ENCODE results near the gene GRIN3B.

GRIN3B gene

GRCh38 chr19:1015061-1015781 is 15.0 kb downstream of the GRIN3B start:
- H3K27ac ChIP-seq (replicated peaks) = no peak overlapping the region
- no peak for DNase-seq (ENCODE audit: low read depth in 1 of 2, low spot score in 1 of 2)
- TF ChIP-seq CTCF (IDR thresholded peaks at IDR 0.05; ENCODE audit: insufficient read depth, low read length) (no peak), SPI1 (IDR thresholded peaks at IDR 0.05; ENCODE audit: borderline replicate concordance, low read depth) (no peak), REST (IDR thresholded peaks at IDR 0.05; ENCODE audit: insufficient replicate concordance, low read depth) (no peak), POLR2AphosphoS5 (IDR thresholded peaks at IDR 0.05; ENCODE audit: low read depth) (no peak), GABPA (IDR thresholded peaks at IDR 0.05; ENCODE audit: low read depth) (no peak)
- no peaks in the 10 kb centered on the region for H3K27me3 ChIP-seq (ENCODE audit: insufficient read depth, poor library complexity, severe bottlenecking)
- H3K4me3 ChIP-seq (replicated peaks; ENCODE audit: insufficient read depth, low read length) = no peak overlapping the region

GRCh38 chr19:1015782-1016646 is 15.8 kb downstream of the GRIN3B start:
- Histone ChIP-seq H3K4me3 (replicated peaks; ENCODE audit: insufficient read depth, low read length) (no peak overlapping the region), H3K27me3 (ENCODE audit: insufficient read depth, poor library complexity, severe bottlenecking) (no peaks in the 10 kb centered on the region), H3K27ac (replicated peaks) (no peak overlapping the region)
- DNase-seq (ENCODE audit: low read depth in 1 of 2, low spot score in 1 of 2) = no peak
- TF ChIP-seq REST (IDR thresholded peaks at IDR 0.05; ENCODE audit: insufficient replicate concordance, low read depth) (no peak), SPI1 (IDR thresholded peaks at IDR 0.05; ENCODE audit: borderline replicate concordance, low read depth) (no peak), CTCF (IDR thresholded peaks at IDR 0.05; ENCODE audit: insufficient read depth, low read length) (no peak), POLR2AphosphoS5 (IDR thresholded peaks at IDR 0.05; ENCODE audit: low read depth) (0 out of 2 replicates have a peak, but pooled peaks have one; percentile 15)

- H3K27ac ChIP-seq (replicated peaks) = no peak overlapping the region
- DNase-seq (ENCODE audit: low read depth in 1 of 2, low spot score in 1 of 2) = no peak
These were observed 16.5 kb downstream of the GRIN3B start for GRCh38 chr19:1016647-1017114.

More at GRCh38 chr19:1016647-1017114, 16.5 kb downstream of the GRIN3B start:
- Histone ChIP-seq H3K4me3 (replicated peaks; ENCODE audit: insufficient read depth, low read length) (no peak overlapping the region), H3K27me3 (ENCODE audit: insufficient read depth, poor library complexity, severe bottlenecking) (no peaks in the 10 kb centered on the region)
- no peak for TF ChIP-seq CTCF (IDR thresholded peaks at IDR 0.05; ENCODE audit: insufficient read depth, low read length)
- TF ChIP-seq REST (IDR thresholded peaks at IDR 0.05; ENCODE audit: insufficient replicate concordance, low read depth) = no peak
- TF ChIP-seq POLR2AphosphoS5 (IDR thresholded peaks at IDR 0.05; ENCODE audit: low read depth) = no peak
- TF ChIP-seq GABPA (IDR thresholded peaks at IDR 0.05; ENCODE audit: low read depth) = no peak
- no peak for TF ChIP-seq SPI1 (IDR thresholded peaks at IDR 0.05; ENCODE audit: borderline replicate concordance, low read depth)
